ENCODE data around the gene RPH3AL.
"Not testable (repeated sequence)": the region's sequence is repeated elsewhere in the genome, so short reads cannot be mapped to it uniquely, and the experiment has no call there.

Gene RPH3AL

DNA sequence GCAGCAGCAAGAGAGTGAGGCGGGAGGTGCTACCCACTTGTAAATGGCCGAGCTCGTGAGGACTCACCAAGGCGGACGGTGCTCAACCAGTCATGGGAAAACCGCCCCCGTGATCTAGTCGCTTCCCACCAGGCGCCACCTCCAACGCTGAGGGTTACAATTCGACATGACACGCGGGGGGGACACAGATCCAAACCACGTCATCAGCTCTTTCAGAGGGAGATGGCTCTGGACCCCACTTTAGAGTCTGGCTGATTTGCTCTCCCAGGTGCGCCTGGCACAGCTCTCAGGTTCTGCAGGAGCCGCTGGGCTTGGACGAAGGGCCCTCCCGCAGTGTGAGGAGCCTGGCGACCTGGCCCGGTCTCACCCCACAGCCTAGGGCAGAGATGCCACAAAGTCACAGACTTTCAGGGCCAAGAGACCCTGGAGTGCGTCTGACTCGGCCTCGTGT, 150.1 kb downstream of the RPH3AL start:
- no peaks in the 10 kb centered on the region for H3K9me3 ChIP-seq (ENCODE audit: control insufficient read depth, insufficient read depth, low read depth, low read length)
- POLR2A ChIA-PET: no interaction called here
- H3K36me3 ChIP-seq (ENCODE audit: control insufficient read depth in 2 of 2, insufficient read depth in 1 of 2, low read length in 2 of 2): no peaks in the 10 kb centered on the region
- H3K4me3 ChIP-seq (ENCODE audit: low read depth, low read length): no peak overlapping the region
- CTCF ChIA-PET: no interaction called here
- no peak overlapping the region for H3K27ac ChIP-seq (ENCODE audit: extremely low read depth, low read depth, low read length)
- H3K4me1 ChIP-seq (ENCODE audit: control insufficient read depth, insufficient read depth, low read length): no peaks in the 10 kb centered on the region
- TF ChIP-seq ZNF169 (tag by site-specific recombination; IDR thresholded peaks at IDR 0.05) (no peak), ZNF548 (tag by site-specific recombination; IDR thresholded peaks at IDR 0.05) (no peak), ZNF248 (tag by site-specific recombination; IDR thresholded peaks at IDR 0.05) (no peak), ZNF585B (tag by site-specific recombination; IDR thresholded peaks at IDR 0.05) (no peak), ZNF624 (tag by site-specific recombination; IDR thresholded peaks at IDR 0.05) (no peak), TRIM28 (IDR thresholded peaks at IDR 0.05; ENCODE audit: borderline replicate concordance, low read length) (no peak), ZNF830 (tag by site-specific recombination; IDR thresholded peaks at IDR 0.05; ENCODE audit: low read depth) (no peak), WT1 (tag by site-specific recombination; IDR thresholded peaks at IDR 0.05) (no peak), ZNF747 (tag by site-specific recombination; IDR thresholded peaks at IDR 0.05) (no peak)
- TF ChIP-seq, protein P1, sequence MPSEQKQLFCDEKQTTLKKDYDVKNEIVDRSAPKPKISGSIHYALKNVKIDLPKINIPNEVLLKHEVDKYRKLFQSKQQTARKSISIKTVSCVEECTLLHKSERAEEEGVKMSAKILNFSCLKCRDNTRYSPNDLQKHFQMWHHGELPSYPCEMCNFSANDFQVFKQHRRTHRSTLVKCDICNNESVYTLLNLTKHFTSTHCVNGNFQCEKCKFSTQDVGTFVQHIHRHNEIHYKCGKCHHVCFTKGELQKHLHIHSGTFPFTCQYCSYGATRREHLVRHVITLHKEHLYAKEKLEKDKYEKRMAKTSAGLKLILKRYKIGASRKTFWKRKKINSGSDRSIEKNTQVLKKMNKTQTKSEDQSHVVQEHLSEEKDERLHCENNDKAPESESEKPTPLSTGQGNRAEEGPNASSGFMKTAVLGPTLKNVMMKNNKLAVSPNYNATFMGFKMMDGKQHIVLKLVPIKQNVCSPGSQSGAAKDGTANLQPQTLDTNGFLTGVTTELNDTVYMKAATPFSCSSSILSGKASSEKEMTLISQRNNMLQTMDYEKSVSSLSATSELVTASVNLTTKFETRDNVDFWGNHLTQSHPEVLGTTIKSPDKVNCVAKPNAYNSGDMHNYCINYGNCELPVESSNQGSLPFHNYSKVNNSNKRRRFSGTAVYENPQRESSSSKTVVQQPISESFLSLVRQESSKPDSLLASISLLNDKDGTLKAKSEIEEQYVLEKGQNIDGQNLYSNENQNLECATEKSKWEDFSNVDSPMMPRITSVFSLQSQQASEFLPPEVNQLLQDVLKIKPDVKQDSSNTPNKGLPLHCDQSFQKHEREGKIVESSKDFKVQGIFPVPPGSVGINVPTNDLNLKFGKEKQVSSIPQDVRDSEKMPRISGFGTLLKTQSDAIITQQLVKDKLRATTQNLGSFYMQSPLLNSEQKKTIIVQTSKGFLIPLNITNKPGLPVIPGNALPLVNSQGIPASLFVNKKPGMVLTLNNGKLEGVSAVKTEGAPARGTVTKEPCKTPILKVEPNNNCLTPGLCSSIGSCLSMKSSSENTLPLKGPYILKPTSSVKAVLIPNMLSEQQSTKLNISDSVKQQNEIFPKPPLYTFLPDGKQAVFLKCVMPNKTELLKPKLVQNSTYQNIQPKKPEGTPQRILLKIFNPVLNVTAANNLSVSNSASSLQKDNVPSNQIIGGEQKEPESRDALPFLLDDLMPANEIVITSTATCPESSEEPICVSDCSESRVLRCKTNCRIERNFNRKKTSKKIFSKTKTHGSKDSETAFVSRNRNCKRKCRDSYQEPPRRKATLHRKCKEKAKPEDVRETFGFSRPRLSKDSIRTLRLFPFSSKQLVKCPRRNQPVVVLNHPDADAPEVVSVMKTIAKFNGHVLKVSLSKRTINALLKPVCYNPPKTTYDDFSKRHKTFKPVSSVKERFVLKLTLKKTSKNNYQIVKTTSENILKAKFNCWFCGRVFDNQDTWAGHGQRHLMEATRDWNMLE (tag by site-specific recombination; conservative IDR thresholded peaks at IDR 0.05; ENCODE audit: low read depth): no peak
- TF ChIP-seq, protein P2, sequence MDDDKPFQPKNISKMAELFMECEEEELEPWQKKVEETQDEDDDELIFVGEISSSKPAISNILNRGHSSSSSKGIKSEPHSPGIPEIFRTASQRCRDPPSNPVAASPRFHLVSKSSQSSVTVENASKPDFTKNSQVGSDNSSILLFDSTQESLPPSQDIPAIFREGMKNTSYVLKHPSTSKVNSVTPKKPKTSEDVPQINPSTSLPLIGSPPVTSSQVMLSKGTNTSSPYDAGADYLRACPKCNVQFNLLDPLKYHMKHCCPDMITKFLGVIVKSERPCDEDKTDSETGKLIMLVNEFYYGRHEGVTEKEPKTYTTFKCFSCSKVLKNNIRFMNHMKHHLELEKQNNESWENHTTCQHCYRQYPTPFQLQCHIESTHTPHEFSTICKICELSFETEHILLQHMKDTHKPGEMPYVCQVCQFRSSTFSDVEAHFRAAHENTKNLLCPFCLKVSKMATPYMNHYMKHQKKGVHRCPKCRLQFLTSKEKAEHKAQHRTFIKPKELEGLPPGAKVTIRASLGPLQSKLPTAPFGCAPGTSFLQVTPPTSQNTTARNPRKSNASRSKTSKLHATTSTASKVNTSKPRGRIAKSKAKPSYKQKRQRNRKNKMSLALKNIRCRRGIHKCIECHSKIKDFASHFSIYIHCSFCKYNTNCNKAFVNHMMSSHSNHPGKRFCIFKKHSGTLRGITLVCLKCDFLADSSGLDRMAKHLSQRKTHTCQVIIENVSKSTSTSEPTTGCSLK (tag by site-specific recombination; IDR thresholded peaks at IDR 0.05): no peak
- TF ChIP-seq, protein P3, sequence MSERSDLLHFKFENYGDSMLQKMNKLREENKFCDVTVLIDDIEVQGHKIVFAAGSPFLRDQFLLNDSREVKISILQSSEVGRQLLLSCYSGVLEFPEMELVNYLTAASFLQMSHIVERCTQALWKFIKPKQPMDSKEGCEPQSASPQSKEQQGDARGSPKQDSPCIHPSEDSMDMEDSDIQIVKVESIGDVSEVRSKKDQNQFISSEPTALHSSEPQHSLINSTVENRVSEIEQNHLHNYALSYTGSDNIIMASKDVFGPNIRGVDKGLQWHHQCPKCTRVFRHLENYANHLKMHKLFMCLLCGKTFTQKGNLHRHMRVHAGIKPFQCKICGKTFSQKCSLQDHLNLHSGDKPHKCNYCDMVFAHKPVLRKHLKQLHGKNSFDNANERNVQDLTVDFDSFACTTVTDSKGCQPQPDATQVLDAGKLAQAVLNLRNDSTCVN (tag by site-specific recombination; optimal IDR thresholded peaks at IDR 0.05): no peak

DNA sequence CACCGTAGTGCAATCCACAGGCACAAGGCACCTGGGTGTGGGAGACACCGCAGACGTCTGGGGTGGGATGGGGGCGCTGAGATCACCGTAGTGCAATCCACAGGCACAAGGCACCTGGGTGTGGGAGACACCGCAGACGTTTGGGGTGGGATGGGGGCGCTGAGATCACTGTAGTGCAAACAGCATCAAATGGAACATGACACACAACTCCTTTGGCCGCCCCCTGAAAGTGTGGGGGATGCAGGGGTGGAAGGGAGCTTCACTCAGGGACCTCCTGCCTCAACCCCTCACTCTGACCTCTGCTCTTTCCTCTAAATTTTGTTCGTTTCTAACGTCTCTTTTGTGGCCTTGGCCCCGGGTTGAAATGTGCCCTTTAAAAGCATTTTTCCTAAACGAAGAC, 150.9 kb downstream of the RPH3AL start:
- TF ChIP-seq EGR2 (tag by site-specific recombination; IDR thresholded peaks at IDR 0.05; ENCODE audit: low read depth): peak; percentile 68; the same call in 1 of the 2 replicates
- peak; percentile 55; the same call in 1 of the 2 replicates for TF ChIP-seq ZFHX2 (tag by site-specific recombination; conservative IDR thresholded peaks at IDR 0.05)
- CTCF ChIA-PET, POLR2A ChIA-PET: not testable (repeated sequence)

DNA sequence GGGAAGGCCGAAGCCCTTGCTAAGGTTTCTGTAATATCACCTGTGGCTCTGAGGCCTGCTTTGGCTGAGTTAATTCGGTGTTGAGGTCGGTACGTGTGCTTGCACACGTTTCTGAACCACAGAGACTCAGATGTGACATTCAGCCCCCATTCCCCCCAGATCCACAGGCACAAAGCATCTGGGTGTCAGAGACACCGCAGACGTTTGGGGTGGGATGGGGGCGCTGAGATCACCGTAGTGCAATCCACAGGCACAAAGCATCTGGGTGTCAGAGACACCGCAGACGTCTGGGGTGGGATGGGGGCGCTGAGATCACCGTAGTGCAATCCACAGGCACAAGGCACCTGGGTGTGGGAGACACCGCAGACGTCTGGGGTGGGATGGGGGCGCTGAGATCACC, 151.3 kb downstream of the RPH3AL start:
- H3K4me1 ChIP-seq (ENCODE audit: control insufficient read depth, insufficient read depth, low read length); H3K9me3 ChIP-seq (ENCODE audit: control insufficient read depth, insufficient read depth, low read depth, low read length); H3K4me3 ChIP-seq (ENCODE audit: low read depth, low read length); POLR2A ChIA-PET; H3K27ac ChIP-seq (ENCODE audit: extremely low read depth, low read depth, low read length); H3K36me3 ChIP-seq (ENCODE audit: control insufficient read depth in 2 of 2, insufficient read depth in 1 of 2, low read length in 2 of 2); CTCF ChIA-PET: not testable (repeated sequence)

More for the DNA sequence above, 150.9 kb downstream of the RPH3AL start:
- not testable (repeated sequence) for H3K36me3 ChIP-seq (ENCODE audit: control insufficient read depth in 2 of 2, insufficient read depth in 1 of 2, low read length in 2 of 2); H3K4me3 ChIP-seq (ENCODE audit: low read depth, low read length); H3K27ac ChIP-seq (ENCODE audit: extremely low read depth, low read depth, low read length); H3K4me1 ChIP-seq (ENCODE audit: control insufficient read depth, insufficient read depth, low read length); H3K9me3 ChIP-seq (ENCODE audit: control insufficient read depth, insufficient read depth, low read depth, low read length)
